Kidney (tissue), 14 donors: ENCODE results near the gene CERS2. TPM values are rescaled to one million over a fixed set of nuclear protein-coding genes. Genes with fewer than 3 reads are reported as not detected.
A peak's percentile ranks its signal among the peaks of the same experiment; 100 is the strongest.

Experiments used
- DNase-seq, 5 donors: peaks; one replicate each; pipeline ENCODE4 v3.0.0-alpha.2; 2013 to 2020
- FAIRE-seq: peaks from 2 replicates; lab custom pipeline; 2012; peaks lifted over from hg19 to GRCh38; lab: Jason Lieb, UNC
- H3K27ac ChIP-seq, 2 donors: one replicate each; pipeline ENCODE4 v1.7.0; 2013; ENCODE audit warnings: low read depth in 2 of 2, low read length in 2 of 2, inconsistent platforms in 1 of 2
- H3K27me3 ChIP-seq: one replicate; pipeline ENCODE4 v1.7.1; 2013; ENCODE audit warnings: low read length, inconsistent platforms; ENCODE audit not compliant: control insufficient read depth, insufficient read depth
- H3K36me3 ChIP-seq, 3 donors: one replicate each; pipeline versions ENCODE4 v1.7.0 to v1.7.1; 2013; ENCODE audit warnings: low read length in 3 of 3, control low read depth in 1 of 3, inconsistent platforms in 1 of 3; ENCODE audit not compliant: insufficient read depth in 3 of 3, control insufficient read depth in 2 of 3
- H3K4me1 ChIP-seq, 3 donors: one replicate each; pipeline versions ENCODE4 v1.7.0 to v1.7.1; 2013; ENCODE audit warnings: low read length in 3 of 3, inconsistent platforms in 1 of 3, low read depth in 1 of 3; ENCODE audit not compliant: control insufficient read depth in 2 of 3, insufficient read depth in 2 of 3
- H3K4me3 ChIP-seq, 3 donors: one replicate each; pipeline versions ENCODE4 v1.7.0 to v1.8.1; 2013; ENCODE audit warnings: low read length in 3 of 3, control low read depth in 1 of 3, inconsistent platforms in 1 of 3
- H3K9ac ChIP-seq, 3 donors: one replicate each; pipeline versions ENCODE4 v1.7.0 to v1.7.1; 2013; ENCODE audit warnings: low read length in 3 of 3, control low read depth in 1 of 3, inconsistent platforms in 1 of 3
- H3K9me3 ChIP-seq, 3 donors: one replicate each; pipeline versions ENCODE4 v1.7.0 to v1.7.1; 2013; ENCODE audit warnings: low read length in 3 of 3, control low read depth in 1 of 3, inconsistent platforms in 1 of 3; ENCODE audit not compliant: control insufficient read depth in 2 of 3, insufficient read depth in 1 of 3
- intact Hi-C: fragments of 100-400 bp; cut with DNase I; formaldehyde crosslinking; loops from one replicate; pipeline ENCODE4 v1.11.1; 2022
- polyA plus RNA-seq: library from polyadenylated mRNA; stranded (reverse); fragments of 350-450 nt; fragmentation: Illumina TruSeq; extraction: RNeasy Lipid Tissue Mini Kit (QIAGEN cat#74804); gene quantifications from one replicate; pipeline ENCODE4 v1.2.3, GENCODE V29; 2014; ENCODE audit warnings: low read depth, low replicate concordance; ENCODE audit not compliant: insufficient read depth
- total RNA-seq: library from RNA; stranded (reverse); fragmentation: NEBNext Ultra II Directional; extraction: Animal tissue kit (Norgen Biotek cat#: 25700); gene quantifications from one replicate; pipeline ENCODE4 v1.2.1, GENCODE V29; 2021
- TF ChIP-seq, protein P1 (sequence below): IDR thresholded peaks from 3 replicates; pipeline ENCODE4 v1.5.1; 2012; ENCODE audit warnings: mild to moderate bottlenecking, moderate library complexity, borderline replicate concordance; ENCODE audit not compliant: insufficient read depth; ENCODE audit errors: extremely low read depth
- donor health status: control.
- donor health status: control.
- donor health status: control.
- donor health status: control.
- donor health status: control.
- donor health status: DM: yes; HTN: yes; CAD: no.
- donor health status: Normal renal cell carcinoma (clear cell type).

Gene CERS2
- total and polyA plus RNA-seq, 2 donors from 2014 or later: 258 to 268 TPM

DNA sequence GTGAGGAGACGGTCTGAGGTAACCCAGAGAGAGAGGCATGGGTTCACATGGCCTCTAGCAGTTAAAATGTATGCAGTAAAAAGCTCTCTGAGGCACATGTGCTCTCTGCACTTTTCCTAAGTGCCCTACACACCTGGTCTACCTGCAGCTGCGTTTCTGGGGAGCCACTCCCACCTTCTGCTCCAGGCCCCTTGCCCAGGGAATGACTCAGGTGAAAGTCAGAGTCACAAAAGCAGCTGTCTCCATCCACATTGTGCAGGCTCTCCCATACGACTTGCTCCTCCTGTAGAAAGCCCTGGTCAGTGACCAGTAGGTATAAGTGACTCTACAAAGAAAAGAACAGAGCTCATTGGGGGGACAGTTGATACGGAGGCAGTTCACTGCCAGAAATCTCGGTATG, 23.3 kb upstream of the CERS2 start:
- no peak overlapping the region for H3K27ac ChIP-seq
- no peak for DNase-seq
- FAIRE-seq: no peak
- peaks cover under 1 to 19% (median 7%) of the 10 kb centered on the region in 3 donors for H3K4me1 ChIP-seq
- peaks cover 0 to 46% (median 18%) of the 10 kb centered on the region in 3 donors for H3K36me3 ChIP-seq
- intact Hi-C loops: no loop called here
- H3K9me3 ChIP-seq: no peaks in the 10 kb centered on the region
- no peaks in the 10 kb centered on the region for H3K27me3 ChIP-seq
- no peak overlapping the region for H3K4me3 ChIP-seq
- H3K9ac ChIP-seq: no peak overlapping the region
- TF ChIP-seq, protein P1, sequence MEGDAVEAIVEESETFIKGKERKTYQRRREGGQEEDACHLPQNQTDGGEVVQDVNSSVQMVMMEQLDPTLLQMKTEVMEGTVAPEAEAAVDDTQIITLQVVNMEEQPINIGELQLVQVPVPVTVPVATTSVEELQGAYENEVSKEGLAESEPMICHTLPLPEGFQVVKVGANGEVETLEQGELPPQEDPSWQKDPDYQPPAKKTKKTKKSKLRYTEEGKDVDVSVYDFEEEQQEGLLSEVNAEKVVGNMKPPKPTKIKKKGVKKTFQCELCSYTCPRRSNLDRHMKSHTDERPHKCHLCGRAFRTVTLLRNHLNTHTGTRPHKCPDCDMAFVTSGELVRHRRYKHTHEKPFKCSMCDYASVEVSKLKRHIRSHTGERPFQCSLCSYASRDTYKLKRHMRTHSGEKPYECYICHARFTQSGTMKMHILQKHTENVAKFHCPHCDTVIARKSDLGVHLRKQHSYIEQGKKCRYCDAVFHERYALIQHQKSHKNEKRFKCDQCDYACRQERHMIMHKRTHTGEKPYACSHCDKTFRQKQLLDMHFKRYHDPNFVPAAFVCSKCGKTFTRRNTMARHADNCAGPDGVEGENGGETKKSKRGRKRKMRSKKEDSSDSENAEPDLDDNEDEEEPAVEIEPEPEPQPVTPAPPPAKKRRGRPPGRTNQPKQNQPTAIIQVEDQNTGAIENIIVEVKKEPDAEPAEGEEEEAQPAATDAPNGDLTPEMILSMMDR: no peak

DNA sequence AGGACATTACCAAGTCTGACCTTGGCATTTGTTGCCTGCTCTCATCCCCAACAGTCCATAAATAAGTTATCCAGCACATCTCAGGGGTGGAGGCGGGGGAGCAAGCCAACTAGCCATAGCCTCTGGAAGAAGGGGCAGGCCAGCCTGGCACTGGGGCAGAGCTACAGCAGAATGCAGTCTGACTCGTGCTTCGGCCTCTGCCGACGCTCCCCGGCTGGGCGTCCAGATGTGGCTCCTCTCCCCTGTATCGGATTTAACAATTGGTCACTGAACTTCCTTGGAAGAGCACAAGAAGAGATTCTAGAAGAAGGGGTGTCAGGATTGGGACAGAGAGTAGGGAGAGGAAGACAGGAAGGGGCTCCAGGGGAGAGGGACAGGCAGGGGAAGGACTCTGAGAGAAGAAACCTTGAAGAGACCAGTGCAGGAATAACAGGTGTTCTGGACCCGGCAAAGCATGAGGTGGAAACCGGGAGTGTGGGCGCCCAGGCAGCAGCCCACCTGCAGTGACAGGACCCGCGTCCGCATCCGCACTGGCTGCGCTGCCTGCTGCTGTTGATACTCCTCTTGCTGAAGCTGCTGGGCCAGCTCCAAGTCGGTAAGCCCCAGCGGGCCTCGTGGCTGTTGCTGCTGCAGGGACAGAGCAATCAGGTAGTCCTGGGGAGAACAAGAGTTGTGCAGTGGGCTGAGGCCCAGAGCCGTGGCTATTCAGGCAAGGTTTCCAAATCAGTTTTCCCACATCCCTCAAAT, 22.7 kb upstream of the CERS2 start:
- Histone ChIP-seq H3K9me3 (no peaks in the 10 kb centered on the region), H3K27me3 (no peaks in the 10 kb centered on the region), H3K36me3 (peaks cover 0 to 44% (median 18%) of the 10 kb centered on the region in 3 donors), H3K4me1 (peaks cover 0 to 13% (median under 1%) of the 10 kb centered on the region in 3 donors), H3K27ac (no peak overlapping the region), H3K9ac (no peak overlapping the region), H3K4me3 (no peak overlapping the region)
- FAIRE-seq (no peak), DNase-seq (no peak)
- TF ChIP-seq, protein P1: no peak
- intact Hi-C loops: no loop called here

DNA sequence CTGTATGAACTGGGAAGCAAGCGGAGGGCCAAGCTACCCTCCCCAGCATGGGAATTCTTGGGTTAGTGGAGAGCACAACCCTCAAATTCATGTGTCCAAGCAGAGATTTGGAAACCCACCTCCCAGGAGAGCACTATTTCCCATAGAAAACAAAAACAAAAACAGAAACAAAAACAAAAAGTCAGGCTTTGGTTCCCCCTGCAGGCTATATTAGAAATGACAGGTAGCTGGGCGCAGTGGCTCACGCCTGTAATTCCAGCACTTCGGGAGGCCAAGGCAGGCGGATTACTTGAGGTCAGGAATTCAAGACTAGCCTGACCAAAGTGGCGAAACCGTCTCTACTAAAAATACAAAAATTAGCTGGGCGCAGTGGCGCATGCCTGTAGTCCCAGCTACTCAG, 21.3 kb upstream of the CERS2 start:
- FAIRE-seq (no peak), DNase-seq (peak in 3 of 5 donors; percentile 40 to 59 (median 51))
- no peaks in the 10 kb centered on the region for H3K9me3 ChIP-seq
- no peak overlapping the region for H3K27ac ChIP-seq
- intact Hi-C loops: no loop called here
- TF ChIP-seq, protein P1: peak; percentile 81
- H3K4me1 ChIP-seq: peaks cover 0 to 5% (median 0%) of the 10 kb centered on the region in 3 donors
- peaks cover 0 to 30% (median 13%) of the 10 kb centered on the region in 3 donors for H3K36me3 ChIP-seq
- peak overlapping the region in 1 of 3 donors; percentile 1 for H3K9ac ChIP-seq
- H3K4me3 ChIP-seq: no peak overlapping the region
- H3K27me3 ChIP-seq: no peaks in the 10 kb centered on the region
